ENCODE measurements around the gene MAPKAPK2. TPM values are rescaled to one million over a fixed set of nuclear protein-coding genes. Genes with fewer than 3 reads are reported as not detected.

MAPKAPK2 gene
- total RNA-seq, 1 donor from 2014 or later, result 63.1 TPM

- peaks cover under 1% of the 10 kb centered on the region for H3K36me3 Mint-ChIP-seq
- H3K27me3 Mint-ChIP-seq, result no peaks in the 10 kb centered on the region
- TF ChIP-seq, protein P1, sequence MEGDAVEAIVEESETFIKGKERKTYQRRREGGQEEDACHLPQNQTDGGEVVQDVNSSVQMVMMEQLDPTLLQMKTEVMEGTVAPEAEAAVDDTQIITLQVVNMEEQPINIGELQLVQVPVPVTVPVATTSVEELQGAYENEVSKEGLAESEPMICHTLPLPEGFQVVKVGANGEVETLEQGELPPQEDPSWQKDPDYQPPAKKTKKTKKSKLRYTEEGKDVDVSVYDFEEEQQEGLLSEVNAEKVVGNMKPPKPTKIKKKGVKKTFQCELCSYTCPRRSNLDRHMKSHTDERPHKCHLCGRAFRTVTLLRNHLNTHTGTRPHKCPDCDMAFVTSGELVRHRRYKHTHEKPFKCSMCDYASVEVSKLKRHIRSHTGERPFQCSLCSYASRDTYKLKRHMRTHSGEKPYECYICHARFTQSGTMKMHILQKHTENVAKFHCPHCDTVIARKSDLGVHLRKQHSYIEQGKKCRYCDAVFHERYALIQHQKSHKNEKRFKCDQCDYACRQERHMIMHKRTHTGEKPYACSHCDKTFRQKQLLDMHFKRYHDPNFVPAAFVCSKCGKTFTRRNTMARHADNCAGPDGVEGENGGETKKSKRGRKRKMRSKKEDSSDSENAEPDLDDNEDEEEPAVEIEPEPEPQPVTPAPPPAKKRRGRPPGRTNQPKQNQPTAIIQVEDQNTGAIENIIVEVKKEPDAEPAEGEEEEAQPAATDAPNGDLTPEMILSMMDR (conservative IDR thresholded peaks at IDR 0.05), result no peak
- H3K9me3 Mint-ChIP-seq, result no peaks in the 10 kb centered on the region
- H3K4me3 Mint-ChIP-seq, result peak overlapping the region; percentile 46
- DNase-seq (ENCODE audit: extremely low spot score, unreplicated experiment), result no peak
- H3K4me1 Mint-ChIP-seq (ENCODE audit: unreplicated experiment), result peaks cover 76% of the 10 kb centered on the region
- H3K27ac Mint-ChIP-seq, result peak overlapping the region; percentile 83
Observed at GRCh38 chr1:206691604-206692003, 6.9 kb downstream of the MAPKAPK2 start.

DNA sequence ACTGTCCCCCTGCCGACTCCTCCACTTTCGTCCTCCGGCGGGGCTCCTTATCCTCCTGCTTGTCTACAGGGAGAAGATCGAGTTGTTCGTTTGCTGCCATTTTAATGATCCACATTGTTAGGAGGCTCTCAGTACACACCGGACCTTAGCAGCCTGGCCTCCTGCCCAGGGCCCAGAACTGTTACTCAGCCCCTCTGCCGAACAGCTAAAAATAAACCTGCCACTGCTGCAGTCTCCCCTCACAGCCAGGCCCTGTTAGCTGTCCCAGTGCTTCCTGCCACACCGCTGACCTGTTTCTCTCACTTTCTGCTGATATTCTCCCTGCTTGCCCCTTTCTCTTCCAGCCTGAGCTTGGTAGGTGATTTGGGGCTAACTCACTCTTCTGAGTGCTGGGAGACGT is 8.3 kb downstream of the MAPKAPK2 start:
- TF ChIP-seq, protein P1 (conservative IDR thresholded peaks at IDR 0.05), result no peak
- no peak overlapping the region for H3K27ac Mint-ChIP-seq
- H3K4me3 Mint-ChIP-seq, result no peak overlapping the region
- peaks cover 3% of the 10 kb centered on the region for H3K9me3 Mint-ChIP-seq
- peaks cover 10% of the 10 kb centered on the region for H3K36me3 Mint-ChIP-seq
- H3K4me1 Mint-ChIP-seq (ENCODE audit: unreplicated experiment), result peaks cover 70% of the 10 kb centered on the region
- no peaks in the 10 kb centered on the region for H3K27me3 Mint-ChIP-seq
- no peak for DNase-seq (ENCODE audit: extremely low spot score, unreplicated experiment)

DNA sequence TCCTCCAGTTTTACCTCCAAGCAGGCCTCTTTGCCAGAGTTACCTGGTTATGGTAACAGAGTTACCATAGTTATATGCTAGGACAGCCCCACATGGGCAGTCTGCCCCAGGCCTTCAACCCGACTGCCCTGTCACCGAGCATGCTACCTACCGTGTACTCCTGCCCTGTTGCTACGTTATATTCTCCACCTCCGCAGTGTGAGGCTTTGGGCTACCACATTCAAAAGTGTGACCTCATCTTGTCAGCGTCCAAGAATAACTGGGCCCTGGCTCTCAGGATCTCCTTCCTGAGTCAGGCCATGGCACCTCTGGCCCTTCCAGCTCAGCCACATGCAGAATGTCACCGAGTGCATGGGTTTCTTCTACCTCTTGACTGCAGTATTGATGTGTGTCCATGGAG is 8.9 kb downstream of the MAPKAPK2 start:
- H3K27ac Mint-ChIP-seq, result no peak overlapping the region
- peaks cover 10% of the 10 kb centered on the region for H3K36me3 Mint-ChIP-seq
- H3K4me1 Mint-ChIP-seq (ENCODE audit: unreplicated experiment), result peaks cover 66% of the 10 kb centered on the region
- TF ChIP-seq, protein P1 (conservative IDR thresholded peaks at IDR 0.05), result no peak
- DNase-seq (ENCODE audit: extremely low spot score, unreplicated experiment), result no peak
- H3K27me3 Mint-ChIP-seq, result no peaks in the 10 kb centered on the region
- H3K4me3 Mint-ChIP-seq, result no peak overlapping the region
- H3K9me3 Mint-ChIP-seq, result peaks cover 3% of the 10 kb centered on the region

DNA sequence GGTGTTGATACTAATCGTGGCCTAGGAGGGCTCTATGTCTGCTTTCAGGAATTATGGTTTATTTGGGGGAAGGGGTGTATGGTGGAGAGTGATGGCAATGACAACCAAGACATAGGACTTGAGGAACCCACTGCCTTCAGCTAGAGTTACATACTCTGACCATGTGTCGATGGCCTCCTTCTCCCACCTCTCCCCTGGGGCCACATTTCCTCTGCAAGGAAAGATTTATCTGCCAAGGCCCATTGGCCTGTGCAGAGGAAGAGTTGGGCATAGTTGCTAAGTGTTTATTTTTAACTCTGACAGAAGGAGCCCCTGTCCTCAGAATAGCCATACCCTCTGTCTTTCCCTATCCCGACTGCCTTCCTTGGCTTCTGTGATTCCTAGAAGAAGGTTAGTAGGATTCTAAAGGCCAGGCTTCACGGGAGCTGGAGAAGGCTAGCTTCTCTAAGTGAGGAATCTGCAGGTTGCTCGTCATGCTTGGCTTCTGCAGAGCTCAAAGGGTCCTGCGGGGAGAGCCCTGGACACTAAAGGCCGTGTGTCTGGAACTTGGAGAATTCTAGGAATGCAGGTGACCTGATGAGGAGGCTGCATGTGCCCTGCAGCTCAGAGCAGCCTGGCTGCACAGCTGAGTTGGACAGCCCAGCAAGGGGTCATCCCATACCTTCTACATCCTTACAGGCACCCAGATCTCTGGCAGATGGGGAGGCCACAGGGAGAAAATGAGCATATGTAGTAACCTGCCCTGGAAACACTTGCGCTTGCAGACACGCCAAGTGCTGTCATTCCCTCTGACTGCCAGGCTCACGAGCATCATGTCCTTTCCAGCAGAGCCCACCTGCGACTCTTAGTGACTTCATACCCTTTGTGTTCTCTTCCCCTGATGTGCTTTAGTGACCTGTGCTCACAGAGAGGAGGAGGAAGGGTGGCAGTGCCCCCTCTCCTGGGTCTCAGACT is 9.7 kb downstream of the MAPKAPK2 start:
- H3K36me3 Mint-ChIP-seq, result peaks cover 10% of the 10 kb centered on the region
- TF ChIP-seq, protein P1 (conservative IDR thresholded peaks at IDR 0.05), result no peak
- DNase-seq (ENCODE audit: extremely low spot score, unreplicated experiment), result no peak
- H3K27ac Mint-ChIP-seq, result no peak overlapping the region
- peaks cover 3% of the 10 kb centered on the region for H3K9me3 Mint-ChIP-seq
- peak overlapping the region; percentile 26 for H3K4me3 Mint-ChIP-seq
- no peaks in the 10 kb centered on the region for H3K27me3 Mint-ChIP-seq
- peaks cover 72% of the 10 kb centered on the region for H3K4me1 Mint-ChIP-seq (ENCODE audit: unreplicated experiment)

DNA sequence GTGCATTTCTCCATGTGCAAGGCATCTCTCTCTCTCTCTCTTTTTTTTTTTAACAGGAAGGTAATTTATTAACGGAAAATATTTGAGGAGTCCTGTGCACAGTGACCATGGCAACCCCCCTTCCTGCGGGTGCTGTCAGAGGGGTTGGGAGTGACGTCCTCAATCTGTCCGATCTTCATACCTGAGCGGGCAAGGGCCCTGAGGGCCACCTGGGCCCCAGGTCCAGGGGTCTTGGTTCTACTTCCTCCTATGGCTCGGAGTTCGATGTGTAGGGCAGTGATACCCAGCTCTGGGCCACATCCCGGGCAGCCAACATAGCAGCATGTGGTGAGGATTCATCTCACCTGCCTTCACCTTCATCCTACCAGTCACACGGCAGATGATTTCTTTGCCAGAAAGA is 11.0 kb downstream of the MAPKAPK2 start:
- Mint-ChIP-seq H3K36me3 (peaks cover 10% of the 10 kb centered on the region), H3K27ac (no peak overlapping the region), H3K27me3 (no peaks in the 10 kb centered on the region), H3K9me3 (peaks cover 3% of the 10 kb centered on the region), H3K4me3 (no peak overlapping the region), H3K4me1 (ENCODE audit: unreplicated experiment) (peaks cover 71% of the 10 kb centered on the region)
- TF ChIP-seq, protein P1 (conservative IDR thresholded peaks at IDR 0.05), result no peak
- no peak for DNase-seq (ENCODE audit: extremely low spot score, unreplicated experiment)

All from type B pancreatic cell (in vitro differentiated cells).